Liver (tissue), 9 donors: ENCODE data around the gene ALCAM. TPM values are rescaled to one million over a fixed set of nuclear protein-coding genes. Genes with fewer than 3 reads are reported as not detected.

ENCODE experiments used
- DNase-seq: peaks from one replicate; pipeline ENCODE4 v3.0.0-alpha.2; 2017; ENCODE audit warnings: low spot score
- H3K27ac ChIP-seq, 2 donors: one replicate each; pipeline ENCODE4 v1.7.0; 2013; ENCODE audit warnings: inconsistent platforms in 2 of 2, low read length in 2 of 2, control low read depth in 1 of 2, low read depth in 1 of 2, mild to moderate bottlenecking in 1 of 2
- H3K27me3 ChIP-seq, 4 donors: one replicate each; pipeline versions ENCODE4 v1.6.1 to v1.7.0; 2013; ENCODE audit warnings: low read length in 3 of 4, inconsistent platforms in 1 of 4, mild to moderate bottlenecking in 1 of 4, moderate library complexity in 1 of 4; ENCODE audit not compliant: control insufficient read depth in 4 of 4, insufficient read depth in 4 of 4
- H3K36me3 ChIP-seq, 4 donors: one replicate each; pipeline versions ENCODE4 v1.6.1 to v1.7.0; 2013; ENCODE audit warnings: low read length in 3 of 4, mild to moderate bottlenecking in 3 of 4, low read depth in 1 of 4, moderate library complexity in 1 of 4; ENCODE audit not compliant: control insufficient read depth in 4 of 4, insufficient read depth in 3 of 4
- H3K4me1 ChIP-seq, 4 donors: one replicate each; pipeline versions ENCODE4 v1.6.1 to v1.7.0; 2013; ENCODE audit warnings: low read length in 3 of 4, mild to moderate bottlenecking in 3 of 4, moderate library complexity in 1 of 4; ENCODE audit not compliant: control insufficient read depth in 4 of 4, insufficient read depth in 4 of 4
- H3K4me3 ChIP-seq, 3 donors: one replicate each; pipeline versions ENCODE4 v1.6.1 to v1.7.0; 2013; ENCODE audit warnings: low read length in 3 of 3, control low read depth in 1 of 3, low read depth in 1 of 3, mild to moderate bottlenecking in 1 of 3
- H3K9ac ChIP-seq, 2 donors: one replicate each; pipeline ENCODE4 v1.7.0; 2013; ENCODE audit warnings: low read length in 2 of 2, mild to moderate bottlenecking in 2 of 2, moderate library complexity in 2 of 2, control low read depth in 1 of 2, low read depth in 1 of 2
- H3K9me3 ChIP-seq, 4 donors: one replicate each; pipeline versions ENCODE4 v1.6.1 to v1.7.0; 2013; ENCODE audit warnings: low read length in 3 of 4; ENCODE audit not compliant: control insufficient read depth in 4 of 4
- FOXA1 ChIP-seq: IDR thresholded peaks from 2 replicates; pipeline ENCODE4 v1.6.1; 2016; ENCODE audit warnings: antibody characterized with exemption
- FOXA2 ChIP-seq: IDR thresholded peaks from 2 replicates; pipeline ENCODE4 v1.6.1; 2016; ENCODE audit warnings: antibody characterized with exemption
- GABPA ChIP-seq, 2 donors: IDR thresholded peaks in 1 of 2; conservative IDR thresholded peaks in 1 of 2; 2 replicates each; pipeline ENCODE4 v1.6.1; 2016; ENCODE audit warnings: antibody characterized with exemption in 2 of 2, mild to moderate bottlenecking in 1 of 2, moderate library complexity in 1 of 2
- HNF4A ChIP-seq, 2 donors: conservative IDR thresholded peaks; 2 replicates each; pipeline ENCODE4 v1.6.1; 2016; ENCODE audit warnings: antibody characterized with exemption in 2 of 2, mild to moderate bottlenecking in 2 of 2
- HNF4G ChIP-seq: IDR thresholded peaks from 2 replicates; pipeline ENCODE4 v1.6.1; 2016; ENCODE audit warnings: antibody characterized with exemption
- JUND ChIP-seq, 2 donors: IDR thresholded peaks; 2 replicates each; pipeline ENCODE4 v1.6.1; 2016; ENCODE audit warnings: antibody characterized with exemption in 2 of 2
- NR2F2 ChIP-seq: IDR thresholded peaks from 2 replicates; pipeline ENCODE4 v1.6.1; 2016; ENCODE audit warnings: antibody characterized with exemption
- RAD21 ChIP-seq, 2 donors: IDR thresholded peaks; 2 replicates each; pipeline ENCODE4 v1.6.1; 2016; ENCODE audit warnings: antibody characterized with exemption in 2 of 2, mild to moderate bottlenecking in 2 of 2
- RXRA ChIP-seq, 2 donors: IDR thresholded peaks; 2 replicates each; pipeline ENCODE4 v1.6.1; 2017 to 2018; ENCODE audit warnings: antibody characterized with exemption in 2 of 2, mild to moderate bottlenecking in 1 of 2
- SP1 ChIP-seq: IDR thresholded peaks from 2 replicates; pipeline ENCODE4 v1.6.1; 2018; ENCODE audit warnings: antibody characterized with exemption, mild to moderate bottlenecking
- TAF1 ChIP-seq: conservative IDR thresholded peaks from 2 replicates; pipeline ENCODE4 v1.6.1; 2016; ENCODE audit warnings: antibody characterized with exemption, mild to moderate bottlenecking
- YY1 ChIP-seq: IDR thresholded peaks from 2 replicates; pipeline ENCODE4 v1.6.1; 2016; ENCODE audit warnings: antibody characterized with exemption, mild to moderate bottlenecking
- WGBS: extraction: QIAGEN DNeasy Blood & Tissue Kit; methylation state at CpG from one replicate; pipeline ENCODE4 v1.1.7; 2013; 5-methylcytosine and 5-hydroxymethylcytosine counted together
- polyA plus RNA-seq, 2 donors: library from polyadenylated mRNA; stranded (reverse) in 1 of 2; unstranded in 1 of 2; fragments of 200-250 nt in 1 of 2; fragments of >200 nt in 1 of 2; fragmentation: Nextera tagmentation in 1 of 2; extraction: Ambion mirVana in 1 of 2; gene quantifications; one replicate each; pipeline versions ENCODE4 v1.2.1 to v1.2.3, GENCODE V29; 2013 to 2015
- total RNA-seq, 2 donors: library from RNA; depleted of rRNA; stranded (reverse); fragments of >200 nt; gene quantifications; one replicate each; pipeline ENCODE4 v1.2.3, GENCODE V29; 2014
- TF ChIP-seq, protein P1 (sequence below): IDR thresholded peaks from 2 replicates; pipeline ENCODE4 v1.6.1; 2016; ENCODE audit warnings: antibody characterized with exemption
- TF ChIP-seq, protein P2 (sequence below): IDR thresholded peaks from 2 replicates; pipeline ENCODE4 v1.6.1; 2016; ENCODE audit warnings: antibody characterized with exemption
- TF ChIP-seq, protein P3 (sequence below): IDR thresholded peaks from 2 replicates; pipeline ENCODE4 v1.6.1; 2016; ENCODE audit warnings: antibody characterized with exemption
- TF ChIP-seq, protein P4 (sequence below): fragments of 150-350 bp; IDR thresholded peaks from 2 replicates; pipeline ENCODE4 v1.5.1; 2017; ENCODE audit warnings: improper control_type of control experiment, low read depth, low read length; ENCODE audit not compliant: missing input control
- donor health status: healthy.
- donor health status: healthy.
- donor health status: healthy.
- donor health status: healthy.
- donor health status: healthy.

Gene ALCAM
- total and polyA plus RNA-seq, 4 donors, result 14.2 to 62.0 (median 32.3) TPM

DNA sequence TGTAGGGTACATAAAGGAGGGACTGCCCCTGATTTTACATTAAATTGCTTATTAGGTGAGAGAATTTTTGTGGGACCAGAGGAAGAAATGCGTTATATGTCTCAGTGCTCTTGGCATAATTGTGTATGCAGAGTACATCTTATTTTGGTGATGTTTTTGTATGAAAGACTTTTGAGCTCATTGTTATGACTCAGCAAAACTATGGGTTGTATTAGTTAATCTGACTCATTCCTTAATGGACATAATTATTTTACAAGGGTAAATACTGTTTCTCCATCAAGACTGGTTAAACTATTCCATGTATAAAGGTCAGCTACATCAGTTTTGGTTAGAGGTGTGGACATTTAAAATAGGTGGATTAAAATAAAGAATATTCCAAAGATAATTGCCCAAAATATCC, 156.8 kb downstream of the ALCAM start:
- no peak for DNase-seq
- H3K4me1 ChIP-seq, result peaks cover 0 to 3% (median 1%) of the 10 kb centered on the region in 4 donors
- H3K36me3 ChIP-seq, result peaks cover 0 to 6% (median 4%) of the 10 kb centered on the region in 4 donors
- H3K9me3 ChIP-seq, result no peaks in the 10 kb centered on the region
- H3K27ac ChIP-seq, result no peak overlapping the region
- no peaks in the 10 kb centered on the region for H3K27me3 ChIP-seq
- no peak overlapping the region for H3K9ac ChIP-seq
- TF ChIP-seq FOXA1 (no peak), TAF1 (no peak), YY1 (no peak), NR2F2 (no peak), HNF4G (no peak), GABPA (IDR thresholded peaks at IDR 0.05 in 1 of 2, conservative IDR thresholded peaks at IDR 0.05 in 1 of 2) (no peak), SP1 (no peak)
- TF ChIP-seq, protein P1, sequence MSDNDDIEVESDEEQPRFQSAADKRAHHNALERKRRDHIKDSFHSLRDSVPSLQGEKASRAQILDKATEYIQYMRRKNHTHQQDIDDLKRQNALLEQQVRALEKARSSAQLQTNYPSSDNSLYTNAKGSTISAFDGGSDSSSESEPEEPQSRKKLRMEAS, result no peak
- TF ChIP-seq, protein P2, sequence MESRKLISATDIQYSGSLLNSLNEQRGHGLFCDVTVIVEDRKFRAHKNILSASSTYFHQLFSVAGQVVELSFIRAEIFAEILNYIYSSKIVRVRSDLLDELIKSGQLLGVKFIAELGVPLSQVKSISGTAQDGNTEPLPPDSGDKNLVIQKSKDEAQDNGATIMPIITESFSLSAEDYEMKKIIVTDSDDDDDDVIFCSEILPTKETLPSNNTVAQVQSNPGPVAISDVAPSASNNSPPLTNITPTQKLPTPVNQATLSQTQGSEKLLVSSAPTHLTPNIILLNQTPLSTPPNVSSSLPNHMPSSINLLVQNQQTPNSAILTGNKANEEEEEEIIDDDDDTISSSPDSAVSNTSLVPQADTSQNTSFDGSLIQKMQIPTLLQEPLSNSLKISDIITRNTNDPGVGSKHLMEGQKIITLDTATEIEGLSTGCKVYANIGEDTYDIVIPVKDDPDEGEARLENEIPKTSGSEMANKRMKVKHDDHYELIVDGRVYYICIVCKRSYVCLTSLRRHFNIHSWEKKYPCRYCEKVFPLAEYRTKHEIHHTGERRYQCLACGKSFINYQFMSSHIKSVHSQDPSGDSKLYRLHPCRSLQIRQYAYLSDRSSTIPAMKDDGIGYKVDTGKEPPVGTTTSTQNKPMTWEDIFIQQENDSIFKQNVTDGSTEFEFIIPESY, result no peak
- WGBS, result 96% methylated on average over 1 of the region's 1 CpG
- no peak overlapping the region for H3K4me3 ChIP-seq

DNA sequence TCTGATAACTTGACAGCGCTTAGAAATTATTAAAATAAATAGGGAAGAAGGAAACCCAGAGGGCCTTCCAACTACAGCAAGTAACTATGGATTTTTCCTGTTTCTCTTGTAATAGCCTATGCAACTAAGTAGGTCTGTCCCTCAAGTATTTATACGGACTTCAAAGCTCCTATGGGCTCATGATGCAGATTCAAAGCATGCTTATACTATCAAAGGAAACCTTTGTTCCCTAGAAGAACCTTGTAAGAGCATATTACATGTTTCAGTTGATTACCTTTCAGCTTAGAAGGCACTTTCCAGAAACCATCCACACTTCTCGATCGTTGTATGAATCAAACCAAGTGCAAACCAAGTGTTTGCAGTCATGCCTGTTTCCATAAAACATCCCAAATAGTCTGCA, 158.8 kb downstream of the ALCAM start:
- Histone ChIP-seq H3K27me3 (no peaks in the 10 kb centered on the region), H3K4me1 (no peaks in the 10 kb centered on the region), H3K9ac (no peak overlapping the region), H3K36me3 (peaks cover 0 to 6% (median 4%) of the 10 kb centered on the region in 4 donors), H3K27ac (no peak overlapping the region), H3K9me3 (no peaks in the 10 kb centered on the region), H3K4me3 (no peak overlapping the region)
- WGBS, result 93% methylated on average over 4 of the region's 4 CpGs
- TF ChIP-seq NR2F2 (no peak), HNF4A (conservative IDR thresholded peaks at IDR 0.05) (no peak)
- no peak for DNase-seq

DNA sequence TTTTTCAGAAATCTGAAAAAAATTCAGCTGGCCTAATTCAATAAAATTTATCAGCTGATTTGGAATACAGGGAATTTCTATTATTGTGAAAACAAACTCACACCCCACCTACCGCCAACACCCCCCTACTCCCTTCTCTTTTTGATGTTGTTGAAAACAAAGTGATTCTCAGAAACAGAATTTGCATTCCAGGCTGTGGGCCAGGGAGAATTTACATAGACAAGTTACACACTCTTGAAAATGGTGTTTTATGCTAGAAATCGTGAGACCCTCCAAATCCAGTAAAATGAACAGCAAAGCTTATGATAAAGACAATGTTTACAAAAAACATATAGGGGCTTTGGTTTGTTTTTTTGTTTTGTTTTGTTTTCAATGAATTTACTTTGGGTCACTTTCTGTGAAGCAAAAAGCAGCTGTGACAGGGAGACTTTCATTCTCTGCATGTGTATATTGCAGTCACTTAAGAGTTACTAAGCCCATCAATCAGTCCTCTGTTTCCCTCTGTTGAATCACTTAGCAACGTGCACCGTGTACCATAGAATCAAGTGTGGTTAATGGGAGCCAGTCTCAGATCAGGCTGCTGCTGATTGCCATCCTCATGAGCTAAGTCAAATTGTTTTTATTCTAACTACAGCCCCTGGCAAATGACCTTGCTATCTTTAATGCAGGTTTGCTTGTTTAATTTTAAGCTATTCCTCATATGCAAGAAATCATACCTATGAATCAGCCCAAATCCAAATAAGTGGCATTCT, 159.8 kb downstream of the ALCAM start:
- H3K4me1 ChIP-seq, result no peaks in the 10 kb centered on the region
- DNase-seq, result no peak
- 90% methylated on average over 4 of the region's 4 CpGs for WGBS

More for the DNA sequence above, 159.8 kb downstream of the ALCAM start:
- Histone ChIP-seq H3K27me3 (no peaks in the 10 kb centered on the region), H3K36me3 (peaks cover 0 to 6% (median 4%) of the 10 kb centered on the region in 4 donors), H3K27ac (no peak overlapping the region), H3K9me3 (no peaks in the 10 kb centered on the region), H3K4me3 (no peak overlapping the region), H3K9ac (no peak overlapping the region)
- TF ChIP-seq, protein P2, result no peak
- TF ChIP-seq, protein P3, sequence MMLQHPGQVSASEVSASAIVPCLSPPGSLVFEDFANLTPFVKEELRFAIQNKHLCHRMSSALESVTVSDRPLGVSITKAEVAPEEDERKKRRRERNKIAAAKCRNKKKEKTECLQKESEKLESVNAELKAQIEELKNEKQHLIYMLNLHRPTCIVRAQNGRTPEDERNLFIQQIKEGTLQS, result no peak
- no peak for TF ChIP-seq JUND (IDR thresholded peaks at IDR 0.05)
- TF ChIP-seq FOXA1, result no peak
- TF ChIP-seq TAF1, result no peak
- TF ChIP-seq FOXA2, result no peak
- TF ChIP-seq RXRA (IDR thresholded peaks at IDR 0.05), result no peak
- TF ChIP-seq, protein P4, sequence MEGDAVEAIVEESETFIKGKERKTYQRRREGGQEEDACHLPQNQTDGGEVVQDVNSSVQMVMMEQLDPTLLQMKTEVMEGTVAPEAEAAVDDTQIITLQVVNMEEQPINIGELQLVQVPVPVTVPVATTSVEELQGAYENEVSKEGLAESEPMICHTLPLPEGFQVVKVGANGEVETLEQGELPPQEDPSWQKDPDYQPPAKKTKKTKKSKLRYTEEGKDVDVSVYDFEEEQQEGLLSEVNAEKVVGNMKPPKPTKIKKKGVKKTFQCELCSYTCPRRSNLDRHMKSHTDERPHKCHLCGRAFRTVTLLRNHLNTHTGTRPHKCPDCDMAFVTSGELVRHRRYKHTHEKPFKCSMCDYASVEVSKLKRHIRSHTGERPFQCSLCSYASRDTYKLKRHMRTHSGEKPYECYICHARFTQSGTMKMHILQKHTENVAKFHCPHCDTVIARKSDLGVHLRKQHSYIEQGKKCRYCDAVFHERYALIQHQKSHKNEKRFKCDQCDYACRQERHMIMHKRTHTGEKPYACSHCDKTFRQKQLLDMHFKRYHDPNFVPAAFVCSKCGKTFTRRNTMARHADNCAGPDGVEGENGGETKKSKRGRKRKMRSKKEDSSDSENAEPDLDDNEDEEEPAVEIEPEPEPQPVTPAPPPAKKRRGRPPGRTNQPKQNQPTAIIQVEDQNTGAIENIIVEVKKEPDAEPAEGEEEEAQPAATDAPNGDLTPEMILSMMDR, result no peak
- no peak for TF ChIP-seq NR2F2
- no peak for TF ChIP-seq RAD21 (IDR thresholded peaks at IDR 0.05)
- no peak for TF ChIP-seq YY1
- TF ChIP-seq, protein P1, result no peak
- no peak for TF ChIP-seq GABPA (IDR thresholded peaks at IDR 0.05 in 1 of 2, conservative IDR thresholded peaks at IDR 0.05 in 1 of 2)
- no peak for TF ChIP-seq HNF4A (conservative IDR thresholded peaks at IDR 0.05)
- no peak for TF ChIP-seq SP1
